ENCODE data around the gene MAVS.

Gene MAVS

GRCh38 chr20:3916364-3916763, 69.7 kb downstream of the MAVS start:
- no peak for DNase-seq

- no peak for DNase-seq
These were observed 72.7 kb downstream of the MAVS start for GRCh38 chr20:3919352-3919751.

- DNase-seq, result no peak
These were observed 75.8 kb downstream of the MAVS start for GRCh38 chr20:3922223-3922982.

- DNase-seq, result no peak
These were observed 76.3 kb downstream of the MAVS start for GRCh38 chr20:3922983-3923339.

- no peak for DNase-seq
These were observed 77.2 kb downstream of the MAVS start for GRCh38 chr20:3923818-3924217.

- no peak for DNase-seq
These were observed 77.9 kb downstream of the MAVS start for GRCh38 chr20:3924304-3925112.

- DNase-seq, result no peak
These were observed 78.6 kb downstream of the MAVS start for GRCh38 chr20:3925113-3925695.
